GM12878 (cell line): ENCODE data around the gene PCED1A. TPM values are rescaled to one million over a fixed set of nuclear protein-coding genes. Genes with fewer than 3 reads are reported as not detected.

Experiments used
- ATAC-seq: fragments of 200-7000 bp; cut with Tn5 transposase; 3 replicates; pipeline ENCODE4 v1.9.1; 2020; ENCODE audit warnings: mild to moderate bottlenecking, moderate library complexity
- BruUV-seq: library from RNA; stranded (reverse); fragments of 400-500 nt; replicated peaks from 2 replicates; lab custom pipeline; 2021; lab: Mats Ljungman, UMichigan
- CTCF ChIA-PET: fragments of 300-600 bp; sonication (Branson Sonifier 250); formaldehyde crosslinking; extraction: SDS; loops from one replicate; lab custom pipeline; 2021; ENCODE audit warnings: inconsistent platforms; lab: Yijun Ruan, JAX
- POLR2A ChIA-PET: fragments of 350-600 bp; formaldehyde crosslinking; extraction: SDS; loops from one replicate; lab custom pipeline; 2021; ENCODE audit warnings: inconsistent platforms; lab: Charles Lee
- RAD21 ChIA-PET: fragments of 300-600 bp; sonication (Branson Sonifier 250); formaldehyde crosslinking; loops from one replicate; lab custom pipeline; 2023; ENCODE audit warnings: antibody characterized with exemption; ENCODE audit not compliant: unreplicated experiment; lab: Charles Lee
- SMC1A ChIA-PET: fragments of 300-600 bp; sonication (Branson Sonifier 250); formaldehyde crosslinking; loops from one replicate; lab custom pipeline; 2023; ENCODE audit not compliant: unreplicated experiment, uncharacterized antibody; lab: Charles Lee
- DNase-seq: peaks from one replicate; pipeline ENCODE4 v3.0.0-alpha.2; 2011; ENCODE audit warnings: low read depth, low spot score
- FAIRE-seq: peaks from 3 replicates; lab custom pipeline; 2011; peaks lifted over from hg19 to GRCh38; lab: Jason Lieb, UNC
- H2AFZ ChIP-seq: 2 replicates; pipeline ENCODE4 v1.6.0; 2011; ENCODE audit warnings: low read depth, low read length, control low read depth; ENCODE audit not compliant: control insufficient read depth
- H3K27ac ChIP-seq: 2 replicates; pipeline ENCODE4 v1.5.1; 2011; ENCODE audit warnings: control low read depth; ENCODE audit not compliant: control insufficient read depth, insufficient read depth
- H3K27me3 ChIP-seq, 2 experiments: replicated peaks in 1 of 2; 2 replicates each; pipeline versions ENCODE4 v1.6.0 to v1.6.1; 2011; ENCODE audit warnings: low read length in 1 of 2; ENCODE audit not compliant: control insufficient read depth in 2 of 2, insufficient read depth in 2 of 2
- H3K36me3 ChIP-seq, 2 experiments: 2 replicates each; pipeline ENCODE4 v1.5.1; 2011; ENCODE audit warnings: low read length in 1 of 2; ENCODE audit not compliant: control insufficient read depth in 2 of 2, insufficient read depth in 2 of 2
- H3K4me1 ChIP-seq: 2 replicates; pipeline ENCODE4 v1.6.1; 2011; ENCODE audit warnings: mild to moderate bottlenecking, low read length, moderate library complexity, mixed read lengths; ENCODE audit not compliant: control insufficient read depth, insufficient read depth
- H3K4me2 ChIP-seq: 2 replicates; pipeline ENCODE4 v1.6.0; 2011; ENCODE audit warnings: control low read depth; ENCODE audit not compliant: control insufficient read depth, insufficient read depth
- H3K4me3 ChIP-seq: fragments of 200-600 bp; sonication (generic); 2 replicates; pipeline ENCODE4 v1.5.1; 2016
- H3K79me2 ChIP-seq: 2 replicates; pipeline ENCODE4 v1.6.0; 2011; ENCODE audit warnings: low read length; ENCODE audit not compliant: control insufficient read depth, insufficient read depth
- H3K9ac ChIP-seq: 2 replicates; pipeline ENCODE4 v1.8.0; 2011; ENCODE audit warnings: low read length, control low read depth, mixed read lengths; ENCODE audit not compliant: control insufficient read depth, insufficient read depth
- H3K9me3 ChIP-seq: replicated peaks from 3 replicates; pipeline ENCODE4 v1.5.1; 2011; ENCODE audit warnings: mild to moderate bottlenecking, low read length; ENCODE audit not compliant: control insufficient read depth, insufficient read depth
- H4K20me1 ChIP-seq: 2 replicates; pipeline ENCODE4 v1.6.0; 2011; ENCODE audit not compliant: control insufficient read depth, insufficient read depth
- ATF3 ChIP-seq: IDR thresholded peaks from 2 replicates; pipeline ENCODE4 v1.6.1; 2011; ENCODE audit warnings: low read depth, mild to moderate bottlenecking, low read length, moderate library complexity, borderline replicate concordance; ENCODE audit errors: extremely low read depth
- CEBPZ ChIP-seq: fragments of 150-350 bp; IDR thresholded peaks from 2 replicates; pipeline ENCODE4 v1.6.1; 2016; ENCODE audit warnings: low read depth, low read length
- CREM ChIP-seq: IDR thresholded peaks from 2 replicates; pipeline ENCODE4 v1.6.1; 2014; ENCODE audit warnings: antibody characterized with exemption, low read depth
- ELK1 ChIP-seq: IDR thresholded peaks from 2 replicates; pipeline ENCODE4 v1.6.1; 2012; ENCODE audit warnings: low read depth, low read length, improper control_type of control experiment
- KAT2A ChIP-seq: conservative IDR thresholded peaks from 2 replicates; pipeline ENCODE4 v1.6.1; 2011; ENCODE audit warnings: low read depth, low read length; ENCODE audit not compliant: control insufficient read depth
- MYB ChIP-seq: fragments of 150-350 bp; IDR thresholded peaks from 2 replicates; pipeline ENCODE4 v1.6.1; 2014; ENCODE audit warnings: mild to moderate bottlenecking, low read depth, low read length, borderline replicate concordance
- ZNF274 ChIP-seq: IDR thresholded peaks from one replicate; pipeline ENCODE4 v1.8.0; 2011; ENCODE audit not compliant: insufficient read length, insufficient read depth
- WGBS: methylation state at CpG from one replicate; pipeline ENCODE4 v1.1.6; 2016; ENCODE audit warnings: low lambda C conversion rate; ENCODE audit not compliant: insufficient replicate concordance, insufficient coverage; ENCODE audit errors: missing lambda C conversion rate; 5-methylcytosine and 5-hydroxymethylcytosine counted together
- in situ Hi-C: fragments of 300-500 bp; cut with MboI; formaldehyde crosslinking; loops from 9 replicates; pipeline ENCODE4 v1.14.3; 2018; ENCODE audit warnings: mixed read lengths
- intact Hi-C: fragments of 100-400 bp; cut with micrococcal nuclease; formaldehyde crosslinking; loops from one replicate; pipeline ENCODE4 v1.14.2; 2022; ENCODE audit not compliant: unreplicated experiment
- polyA plus RNA-seq, 11 experiments: library from polyadenylated mRNA; depleted of rRNA in 4 of 11; unstranded in 6 of 11; stranded (reverse) in 5 of 11; fragments of >200 nt; fragmentation: Nextera tagmentation in 4 of 11; fragmentation: Illumina TruSeq in 1 of 11; extraction: Ambion mirVana in 4 of 11; extraction: Trizol in 1 of 11; gene quantifications; 1 replicate in 1 of 11; 2 replicates in 10 of 11; pipeline versions ENCODE4 v1.2.1 to v1.2.3, GENCODE V29; 2011 to 2016; ENCODE audit warnings: inconsistent platforms in 2 of 11, missing spikeins in 2 of 11, low read depth in 1 of 11
- total RNA-seq, 4 experiments: library from RNA; depleted of rRNA in 3 of 4; stranded (reverse); fragments of >200 nt in 3 of 4; fragmentation: Illumina TruSeq in 1 of 4; extraction: Trizol in 1 of 4; gene quantifications; 2 replicates each; pipeline versions ENCODE4 v1.2.1 to v1.2.3, GENCODE V29; 2013 to 2021

The PCED1A gene
- total and polyA plus RNA-seq, 10 of the 15 experiments (the other 5 are each of a cell fraction or from before 2014, with no cell fraction given): 4.5 to 30.9 (median 12.0) TPM

- ChIA-PET POLR2A (no interaction called here), RAD21 (no interaction called here)
- Histone ChIP-seq H4K20me1 (no peaks in the 10 kb centered on the region), H3K9ac (no peak overlapping the region), H3K4me2 (no peak overlapping the region), H3K36me3 (no peaks in the 10 kb centered on the region), H2AFZ (no peak overlapping the region)
- ATAC-seq (no peak), DNase-seq (no peak)
- intact Hi-C loops: no loop called here
- no TSS peak for BruUV-seq
- in situ Hi-C loops: no loop called here
- TF ChIP-seq ZNF274: no peak
- no peak for TF ChIP-seq CEBPZ
- no peak for TF ChIP-seq ATF3
- no peak for TF ChIP-seq KAT2A
- no peak for TF ChIP-seq ELK1
- TF ChIP-seq CREM: no peak
- no peak for TF ChIP-seq MYB
- TF ChIP-seq, all 136 proteins: peak for 0
- peaks cover 11 to 18% of the 10 kb centered on the region in 2 experiments for H3K27me3 ChIP-seq
- WGBS: 15% methylated on average over 6 of the region's 6 CpGs
- no peaks in the 10 kb centered on the region for H3K4me1 ChIP-seq
- no peak overlapping the region for H3K4me3 ChIP-seq
- no peaks in the 10 kb centered on the region for H3K79me2 ChIP-seq
- no peaks in the 10 kb centered on the region for H3K9me3 ChIP-seq
- ChIA-PET CTCF (no interaction called here), SMC1A (no interaction called here)
- H3K27ac ChIP-seq: no peak overlapping the region
- FAIRE-seq: no peak
These were observed 41.6 kb downstream of the PCED1A start for GRCh38 chr20:2798814-2799213.
